HG03439 (cell line): ENCODE measurements around the gene DPH6.

Source experiments
- ATAC-seq: cut with Tn5 transposase; IDR thresholded peaks from one replicate; pipeline ENCODE4 v1.9.1; 2021; ENCODE audit warnings: mild to moderate bottlenecking, moderate library complexity; ENCODE audit not compliant: unreplicated experiment

The DPH6 gene

GRCh38 chr15:35545316-35545823, 595 bp downstream of the DPH6 start:
- peak; percentile 18 for ATAC-seq

- no peak for ATAC-seq
These were observed 5.1 kb downstream of the DPH6 start for GRCh38 chr15:35540885-35541284.

- no peak for ATAC-seq
These were observed 5.9 kb downstream of the DPH6 start for GRCh38 chr15:35540021-35540420.

GRCh38 chr15:35535365-35535916, 10.5 kb downstream of the DPH6 start:
- ATAC-seq = no peak

- no peak for ATAC-seq
These were observed 12.5 kb downstream of the DPH6 start for GRCh38 chr15:35533130-35534110.

- ATAC-seq = no peak
These were observed 15.3 kb downstream of the DPH6 start for GRCh38 chr15:35530698-35531097.

- ATAC-seq = no peak
These were observed 16.2 kb downstream of the DPH6 start for GRCh38 chr15:35529784-35530183.

GRCh38 chr15:35522061-35522460, 23.9 kb downstream of the DPH6 start:
- no peak for ATAC-seq

GRCh38 chr15:35519541-35520149, 26.3 kb downstream of the DPH6 start:
- no peak for ATAC-seq

GRCh38 chr15:35519052-35519451, 26.9 kb downstream of the DPH6 start:
- no peak for ATAC-seq

- no peak for ATAC-seq
These were observed 31.2 kb downstream of the DPH6 start for GRCh38 chr15:35514759-35515158.

GRCh38 chr15:35507932-35508638, 37.9 kb downstream of the DPH6 start:
- ATAC-seq = no peak

- no peak for ATAC-seq
These were observed 39.6 kb downstream of the DPH6 start for GRCh38 chr15:35506272-35506870.

- ATAC-seq = no peak
These were observed 40.2 kb downstream of the DPH6 start for GRCh38 chr15:35505809-35506208.

- no peak for ATAC-seq
These were observed 40.8 kb downstream of the DPH6 start for GRCh38 chr15:35505141-35505540.

GRCh38 chr15:35499723-35500122, 46.2 kb downstream of the DPH6 start:
- ATAC-seq = no peak

- peak; percentile 98 for ATAC-seq
These were observed 49.4 kb downstream of the DPH6 start for GRCh38 chr15:35496585-35496984.

GRCh38 chr15:35495080-35495479, 50.9 kb downstream of the DPH6 start:
- no peak for ATAC-seq

GRCh38 chr15:35491999-35492398, 54.0 kb downstream of the DPH6 start:
- no peak for ATAC-seq

GRCh38 chr15:35491173-35491572, 54.8 kb downstream of the DPH6 start:
- no peak for ATAC-seq

- no peak for ATAC-seq
These were observed 55.5 kb downstream of the DPH6 start for GRCh38 chr15:35490511-35490910.
